Kasumi-1 (cell line): ENCODE data around the gene MAP2K1.
"Not testable (repeated sequence)": the region's sequence is repeated elsewhere in the genome, so short reads cannot be mapped to it uniquely, and the experiment has no call there.

Experiments used
- DNase-seq, 2 experiments: peaks; one replicate each; lab custom pipeline; 2025; lab: John Stamatoyannopoulos, UW

Gene MAP2K1

GRCh38 chr15:66393037-66393436 lies 6.3 kb downstream of the MAP2K1 start:
- not testable (repeated sequence) for DNase-seq

GRCh38 chr15:66394472-66394871 lies 7.8 kb downstream of the MAP2K1 start:
- no peak for DNase-seq

GRCh38 chr15:66394915-66395314 lies 8.2 kb downstream of the MAP2K1 start:
- no peak for DNase-seq

- no peak for DNase-seq
Measured at GRCh38 chr15:66399276-66399675, 12.6 kb downstream of the MAP2K1 start.

- DNase-seq: no peak
Measured at GRCh38 chr15:66400351-66400774, 13.7 kb downstream of the MAP2K1 start.

GRCh38 chr15:66401130-66402021 lies 14.7 kb downstream of the MAP2K1 start:
- DNase-seq: peak; percentile 21 to 27

- DNase-seq: no peak
Measured at GRCh38 chr15:66402761-66403284, 16.1 kb downstream of the MAP2K1 start.

- no peak for DNase-seq
Measured at GRCh38 chr15:66403323-66403722, 16.6 kb downstream of the MAP2K1 start.

GRCh38 chr15:66404122-66404521 lies 17.4 kb downstream of the MAP2K1 start:
- DNase-seq: no peak

- DNase-seq: no peak
Measured at GRCh38 chr15:66404532-66404931, 17.8 kb downstream of the MAP2K1 start.

GRCh38 chr15:66405007-66405406 lies 18.3 kb downstream of the MAP2K1 start:
- no peak for DNase-seq

GRCh38 chr15:66405615-66406014 lies 18.9 kb downstream of the MAP2K1 start:
- DNase-seq: no peak

GRCh38 chr15:66408254-66408653 lies 21.5 kb downstream of the MAP2K1 start:
- no peak for DNase-seq

GRCh38 chr15:66408675-66409282 lies 22.1 kb downstream of the MAP2K1 start:
- DNase-seq: no peak

GRCh38 chr15:66409565-66410108 lies 22.9 kb downstream of the MAP2K1 start:
- no peak for DNase-seq

- peak; percentile 93 for DNase-seq
Measured at GRCh38 chr15:66411190-66411589, 24.5 kb downstream of the MAP2K1 start.

- no peak for DNase-seq
Measured at GRCh38 chr15:66412220-66412619, 25.5 kb downstream of the MAP2K1 start.

- DNase-seq: no peak
Measured at GRCh38 chr15:66413579-66413978, 26.9 kb downstream of the MAP2K1 start.

GRCh38 chr15:66415360-66415759 lies 28.6 kb downstream of the MAP2K1 start:
- no peak for DNase-seq

- no peak for DNase-seq
Measured at GRCh38 chr15:66417736-66418135, 31.0 kb downstream of the MAP2K1 start.

GRCh38 chr15:66419471-66419870 lies 32.8 kb downstream of the MAP2K1 start:
- DNase-seq: no peak

- DNase-seq: no peak
Measured at GRCh38 chr15:66422347-66422746, 35.6 kb downstream of the MAP2K1 start.

- no peak for DNase-seq
Measured at GRCh38 chr15:66423149-66423548, 36.4 kb downstream of the MAP2K1 start.
